Pancreas (tissue), 10 donors: ENCODE results near the gene OR2T10. TPM values are rescaled to one million over a fixed set of nuclear protein-coding genes. Genes with fewer than 3 reads are reported as not detected.

Experiments used
- ATAC-seq, 4 donors: fragments of 200-7000 bp; cut with Tn5 transposase; one replicate each; pipeline versions ENCODE4 v1.8.0 to v1.9.1; 2020; ENCODE audit warnings: mild to moderate bottlenecking in 4 of 4, moderate library complexity in 4 of 4
- DNase-seq, 6 donors: peaks; one replicate each; pipeline ENCODE4 v3.0.0-alpha.2; 2020
- FAIRE-seq: peaks from 2 replicates; lab custom pipeline; 2012; peaks lifted over from hg19 to GRCh38; lab: Jason Lieb, UNC
- H3K27ac ChIP-seq, 4 donors: fragments of 200-600 bp; sonication (generic); 1 replicate in 3 of 4; 2 replicates in 1 of 4; pipeline versions ENCODE4 v1.5.0 to v1.8.0; 2020
- H3K27me3 ChIP-seq, 4 donors: fragments of 200-600 bp; one replicate each; pipeline ENCODE4 v1.8.0; 2021
- H3K36me3 ChIP-seq, 3 donors: fragments of 200-600 bp; sonication (generic) in 1 of 3; one replicate each; pipeline versions ENCODE4 v1.5.0 to v1.8.0; 2020 to 2021
- H3K4me1 ChIP-seq, 3 donors: fragments of 200-600 bp; one replicate each; pipeline ENCODE4 v1.8.0; 2021
- H3K4me3 ChIP-seq, 4 donors: fragments of 200-600 bp; sonication (generic) in 2 of 4; one replicate each; pipeline versions ENCODE4 v1.5.0 to v1.8.0; 2020 to 2021
- H3K9me3 ChIP-seq, 4 donors: fragments of 200-600 bp; one replicate each; pipeline ENCODE4 v1.8.0; 2021
- WGBS, 2 donors: extraction: QIAGEN DNeasy Blood & Tissue Kit; methylation state at CpG; one replicate each; pipeline ENCODE4 v1.1.7; 2013; 5-methylcytosine and 5-hydroxymethylcytosine counted together
- intact Hi-C, 3 donors: fragments of 100-400 bp; cut with DNase I; formaldehyde crosslinking; loops; one replicate each; pipeline versions ENCODE4 v1.11.1 to v1.14.2; 2022
- polyA plus RNA-seq, 2 donors: library from polyadenylated mRNA; stranded (reverse); fragments of 200-250 nt; gene quantifications; one replicate each; pipeline ENCODE4 v1.2.3, GENCODE V29; 2013
- total RNA-seq, 6 donors: library from RNA; stranded (reverse); fragmentation: NEBNext Ultra II Directional in 4 of 6; extraction: Animal tissue kit (Norgen Biotek cat#: 25700) in 4 of 6; gene quantifications; one replicate each; pipeline versions ENCODE4 v1.2.1 to v1.2.4, GENCODE V29; 2021 to 2023
- TF ChIP-seq, protein P1 (sequence below), 4 donors: fragments of 200-600 bp; sonication (generic) in 3 of 4; IDR thresholded peaks; one replicate each; pipeline versions ENCODE4 v1.5.0 to v1.8.0; 2021; ENCODE audit warnings: antibody characterized with exemption in 4 of 4
- donor health status: healthy with polysubstance abuse.
- donor health status: DM: no; HTN: no; CAD: no; lungs with moderate emphysema.
- donor health status: DM: no; HTN: no; CAD: no.
- donor health status: control.
- donor health status: control.
- donor health status: Bipolar disorder and iron deficiency.
- donor health status: DM: yes; HTN: yes; CAD: no.
- donor health status: DM: no; HTN: no; CAD: no.
- donor health status: DM: no; HTN: no; CAD: no.
- donor health status: DM: yes; HTN: yes; CAD: no.

Gene OR2T10
- total and polyA plus RNA-seq, 8 donors, result 0.12 to 0.23 (median 0.23) TPM; not detected in 5

DNA sequence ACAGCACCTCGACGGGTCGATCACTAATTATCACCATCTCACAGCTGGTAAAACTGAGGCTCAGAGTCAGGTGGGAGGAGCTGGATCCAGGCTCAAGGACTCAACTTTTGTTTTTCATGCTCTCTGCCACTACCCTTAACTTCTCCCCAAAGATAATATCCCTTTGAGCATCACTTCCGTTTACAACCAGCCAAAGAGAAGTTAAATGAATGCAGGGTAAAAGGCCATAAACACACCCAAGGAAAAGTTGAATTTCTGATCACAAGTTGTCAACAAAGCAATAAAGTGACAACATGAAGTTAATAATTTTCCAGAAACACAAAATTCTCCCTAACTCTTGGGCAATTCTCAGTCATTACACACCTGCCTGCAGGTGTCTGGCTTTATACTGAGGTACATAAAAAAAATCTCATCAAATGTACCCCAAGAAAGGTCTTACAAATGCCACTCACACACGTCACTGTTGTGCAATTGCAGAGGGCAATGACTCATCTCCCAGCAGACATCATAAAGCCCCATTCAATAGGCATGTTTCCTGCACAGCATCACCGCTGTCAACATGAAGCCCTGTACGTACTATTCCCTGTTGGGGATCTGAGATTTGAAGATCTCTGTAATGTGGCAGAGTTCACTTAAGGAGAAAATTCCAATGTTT, 34.0 kb upstream of the OR2T10 start:
- H3K27ac ChIP-seq, result no peak overlapping the region
- ATAC-seq (no peak), FAIRE-seq (no peak), DNase-seq (no peak)
- no peaks in the 10 kb centered on the region for H3K27me3 ChIP-seq
- WGBS, 2 donors, result 76 to 78% methylated on average over 7 of the region's 7 CpGs
- intact Hi-C loops, result no loop called here
- no peak overlapping the region for H3K4me3 ChIP-seq
- TF ChIP-seq, protein P1, sequence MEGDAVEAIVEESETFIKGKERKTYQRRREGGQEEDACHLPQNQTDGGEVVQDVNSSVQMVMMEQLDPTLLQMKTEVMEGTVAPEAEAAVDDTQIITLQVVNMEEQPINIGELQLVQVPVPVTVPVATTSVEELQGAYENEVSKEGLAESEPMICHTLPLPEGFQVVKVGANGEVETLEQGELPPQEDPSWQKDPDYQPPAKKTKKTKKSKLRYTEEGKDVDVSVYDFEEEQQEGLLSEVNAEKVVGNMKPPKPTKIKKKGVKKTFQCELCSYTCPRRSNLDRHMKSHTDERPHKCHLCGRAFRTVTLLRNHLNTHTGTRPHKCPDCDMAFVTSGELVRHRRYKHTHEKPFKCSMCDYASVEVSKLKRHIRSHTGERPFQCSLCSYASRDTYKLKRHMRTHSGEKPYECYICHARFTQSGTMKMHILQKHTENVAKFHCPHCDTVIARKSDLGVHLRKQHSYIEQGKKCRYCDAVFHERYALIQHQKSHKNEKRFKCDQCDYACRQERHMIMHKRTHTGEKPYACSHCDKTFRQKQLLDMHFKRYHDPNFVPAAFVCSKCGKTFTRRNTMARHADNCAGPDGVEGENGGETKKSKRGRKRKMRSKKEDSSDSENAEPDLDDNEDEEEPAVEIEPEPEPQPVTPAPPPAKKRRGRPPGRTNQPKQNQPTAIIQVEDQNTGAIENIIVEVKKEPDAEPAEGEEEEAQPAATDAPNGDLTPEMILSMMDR (IDR thresholded peaks at IDR 0.05), result no peak
- no peaks in the 10 kb centered on the region for H3K9me3 ChIP-seq
- H3K36me3 ChIP-seq, result no peaks in the 10 kb centered on the region
- no peaks in the 10 kb centered on the region for H3K4me1 ChIP-seq

GRCh38 chr1:248630551-248630950, 33.1 kb upstream of the OR2T10 start:
- no peak for DNase-seq
- no peak for FAIRE-seq
- no peaks in the 10 kb centered on the region for H3K4me1 ChIP-seq
- no peak for ATAC-seq
- H3K9me3 ChIP-seq, result no peaks in the 10 kb centered on the region
- H3K27me3 ChIP-seq, result no peaks in the 10 kb centered on the region
- H3K27ac ChIP-seq, result no peak overlapping the region
- 63 to 85% methylated on average over 2 of the region's 2 CpGs for WGBS, 2 donors
- H3K4me3 ChIP-seq, result no peak overlapping the region
- TF ChIP-seq, protein P1 (IDR thresholded peaks at IDR 0.05), result no peak
- intact Hi-C loops, result no loop called here
- H3K36me3 ChIP-seq, result no peaks in the 10 kb centered on the region

DNA sequence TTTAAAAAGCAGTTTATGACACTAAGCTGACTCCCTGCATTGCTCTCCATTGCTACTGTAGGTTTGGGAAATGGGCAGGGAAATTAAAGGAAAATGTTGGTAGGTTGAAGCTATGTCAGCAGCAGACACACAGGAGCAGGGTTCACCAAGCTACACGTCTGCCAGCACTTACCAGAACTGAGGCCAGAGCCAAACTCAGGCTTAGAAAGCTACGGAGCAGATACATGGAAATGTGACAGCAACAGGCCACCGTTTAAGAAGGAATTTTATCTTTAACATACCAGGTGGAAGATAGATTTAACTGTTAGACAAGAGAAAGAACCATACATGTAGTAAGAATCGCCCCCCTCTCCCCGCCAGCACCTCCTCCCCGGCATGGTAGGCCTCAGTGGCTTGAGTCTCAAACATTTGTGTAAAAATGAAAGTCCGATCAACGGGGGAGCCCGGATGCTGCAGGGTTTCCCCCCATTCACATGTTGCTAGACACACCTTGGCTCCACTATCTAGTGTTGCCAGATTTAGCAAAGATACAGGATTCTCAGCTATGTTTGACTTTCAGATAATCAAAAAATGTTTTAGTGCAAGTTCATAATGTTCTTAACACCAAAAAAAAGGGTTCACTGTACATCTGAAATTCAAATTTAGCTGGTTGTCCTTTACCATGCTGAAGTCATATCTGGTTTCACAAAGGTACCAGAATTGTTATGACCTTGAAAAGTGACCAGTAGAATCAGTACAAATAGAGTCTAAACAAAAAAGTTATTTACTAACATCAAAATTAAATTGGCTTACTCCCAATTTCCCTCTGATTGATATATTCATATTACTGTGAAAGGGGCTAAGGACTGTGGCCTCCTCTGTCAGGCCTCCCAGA, 30.7 kb upstream of the OR2T10 start:
- 76 to 82% methylated on average over 9 of the region's 9 CpGs for WGBS, 2 donors
- intact Hi-C loops, result loop anchor here in 1 of 3 donors (10.0 kb wide), 1 partner anchor 67 kb away; no protein-coding TSS in a partner anchor

GRCh38 chr1:248625971-248626370, 28.5 kb upstream of the OR2T10 start:
- no peak overlapping the region for H3K27ac ChIP-seq
- no peak overlapping the region for H3K4me3 ChIP-seq
- H3K36me3 ChIP-seq, result no peaks in the 10 kb centered on the region
- H3K27me3 ChIP-seq, result no peaks in the 10 kb centered on the region
- H3K4me1 ChIP-seq, result no peaks in the 10 kb centered on the region
- DNase-seq, result no peak
- H3K9me3 ChIP-seq, result no peaks in the 10 kb centered on the region
- no peak for FAIRE-seq
- ATAC-seq, result no peak
- 70 to 80% methylated on average over 5 of the region's 5 CpGs for WGBS, 2 donors
- intact Hi-C loops, result loop anchor here in 1 of 3 donors (10.0 kb wide), 1 partner anchor 69 kb away; no protein-coding TSS in a partner anchor
- TF ChIP-seq, protein P1 (IDR thresholded peaks at IDR 0.05), result no peak

More for the DNA sequence above, 30.7 kb upstream of the OR2T10 start:
- Histone ChIP-seq H3K9me3 (no peaks in the 10 kb centered on the region), H3K4me3 (no peak overlapping the region), H3K27me3 (no peaks in the 10 kb centered on the region), H3K36me3 (no peaks in the 10 kb centered on the region), H3K27ac (no peak overlapping the region), H3K4me1 (no peaks in the 10 kb centered on the region)
- FAIRE-seq, result no peak
- TF ChIP-seq, protein P1 (IDR thresholded peaks at IDR 0.05), result no peak
- no peak for DNase-seq
- no peak for ATAC-seq
